Activated naive CD8-positive, alpha-beta T cell treated with anti-CD3 and anti-CD28 coated beads, Interleukin-2, amount 50 U/mL, for 24 hours (primary cell): ENCODE results near the gene UNC5C.

Experiments used
- ATAC-seq: fragments of 150-1000 bp; cut with Tn5 transposase; one replicate; pipeline ENCODE4 v1.10.0; 2021
- DNase-seq: peaks from one replicate; pipeline ENCODE4 v3.0.0; 2021
- H3K27ac Mint-ChIP-seq: one replicate; pipeline ENCODE4 v1.8.0; 2021; ENCODE audit warnings: mild to moderate bottlenecking, mixed read lengths
- H3K27me3 Mint-ChIP-seq: one replicate; pipeline ENCODE4 v1.8.0; 2021; ENCODE audit warnings: mixed read lengths
- H3K36me3 Mint-ChIP-seq: one replicate; pipeline ENCODE4 v1.8.0; 2021; ENCODE audit warnings: low read depth, mixed read lengths
- H3K4me1 Mint-ChIP-seq: one replicate; pipeline ENCODE4 v1.8.0; 2021; ENCODE audit warnings: mixed read lengths
- H3K4me3 Mint-ChIP-seq: one replicate; pipeline ENCODE4 v1.8.0; 2021; ENCODE audit warnings: mild to moderate bottlenecking, moderate library complexity, mixed read lengths
- H3K9me3 Mint-ChIP-seq: one replicate; pipeline ENCODE4 v1.8.0; 2021; ENCODE audit warnings: mixed read lengths

The UNC5C gene

DNA sequence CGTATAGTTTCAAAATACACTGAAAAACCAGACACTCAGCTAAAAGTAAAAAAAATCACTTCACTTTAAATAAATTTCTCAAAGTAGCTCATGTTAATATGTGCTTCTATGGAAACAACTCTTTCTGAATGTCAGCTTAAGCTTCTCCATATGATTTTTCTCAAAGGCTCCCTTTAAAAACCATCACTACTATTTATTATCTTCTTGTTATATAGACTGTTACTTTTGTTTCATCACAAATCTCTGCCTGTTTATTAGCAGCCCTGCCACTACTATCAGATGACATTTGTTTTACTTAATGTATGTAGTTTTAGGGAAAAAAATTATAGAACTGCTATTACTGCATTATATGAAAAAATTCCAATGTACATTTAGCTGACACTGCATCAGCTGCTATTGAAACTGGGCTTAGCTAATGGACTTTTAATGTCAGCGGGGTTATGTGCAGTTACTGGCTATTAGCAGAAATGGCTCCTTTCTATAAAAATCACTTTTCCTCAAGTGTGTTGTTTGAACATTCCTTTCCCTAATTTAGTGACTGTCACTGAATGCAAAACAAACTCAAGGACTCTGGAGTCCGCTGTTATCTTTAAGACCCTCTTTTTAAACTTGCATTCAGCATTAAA lies 10.8 kb downstream of the UNC5C start:
- no peaks in the 10 kb centered on the region for H3K4me1 Mint-ChIP-seq
- no peaks in the 10 kb centered on the region for H3K9me3 Mint-ChIP-seq
- ATAC-seq (no peak), DNase-seq (no peak)
- H3K27me3 Mint-ChIP-seq = no peaks in the 10 kb centered on the region
- no peak overlapping the region for H3K27ac Mint-ChIP-seq
- H3K36me3 Mint-ChIP-seq = no peaks in the 10 kb centered on the region
- H3K4me3 Mint-ChIP-seq = no peak overlapping the region

DNA sequence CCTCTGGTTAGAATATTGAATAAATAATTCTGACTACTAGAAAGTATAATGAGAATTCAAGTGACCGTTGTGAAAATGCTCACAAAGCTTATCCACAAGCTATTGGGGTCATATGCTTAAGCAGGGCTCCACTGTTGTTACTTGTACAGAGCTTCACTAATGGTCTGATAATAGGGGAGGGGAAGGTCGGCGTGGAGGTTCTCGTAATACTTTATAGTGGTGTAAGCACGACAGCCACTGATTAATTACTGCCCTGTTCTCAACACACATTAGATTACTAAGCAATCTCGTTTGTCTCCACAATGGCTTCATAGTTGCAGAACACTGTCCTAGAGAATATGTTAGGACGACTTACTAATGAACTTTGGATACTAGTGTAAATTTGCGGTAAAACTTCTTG lies 11.6 kb downstream of the UNC5C start:
- Mint-ChIP-seq H3K9me3 (no peaks in the 10 kb centered on the region), H3K4me1 (no peaks in the 10 kb centered on the region), H3K27me3 (no peaks in the 10 kb centered on the region), H3K36me3 (no peaks in the 10 kb centered on the region), H3K27ac (no peak overlapping the region), H3K4me3 (no peak overlapping the region)
- ATAC-seq (no peak), DNase-seq (no peak)

DNA sequence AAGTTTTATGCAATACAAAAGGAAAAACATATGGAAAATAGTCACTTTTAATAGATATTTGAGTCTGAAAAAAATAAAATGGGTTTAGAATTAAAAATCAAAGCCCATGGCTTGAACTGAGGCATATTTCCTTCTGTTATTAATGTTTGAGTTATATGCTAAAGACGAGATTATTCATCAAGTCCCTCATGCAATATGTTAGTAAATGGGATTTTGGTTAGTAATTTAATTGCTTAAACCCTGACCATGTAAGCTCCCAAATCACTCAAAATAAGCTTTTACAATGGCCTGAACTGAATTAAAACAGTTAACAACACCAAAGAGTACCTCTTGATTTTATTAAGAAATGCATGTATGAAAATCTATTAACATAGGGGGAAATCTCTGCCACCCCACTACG lies 12.1 kb downstream of the UNC5C start:
- no peaks in the 10 kb centered on the region for H3K9me3 Mint-ChIP-seq
- no peaks in the 10 kb centered on the region for H3K4me1 Mint-ChIP-seq
- DNase-seq (no peak), ATAC-seq (no peak)
- no peak overlapping the region for H3K4me3 Mint-ChIP-seq
- H3K27me3 Mint-ChIP-seq = peaks cover under 1% of the 10 kb centered on the region
- H3K36me3 Mint-ChIP-seq = no peaks in the 10 kb centered on the region
- H3K27ac Mint-ChIP-seq = no peak overlapping the region

DNA sequence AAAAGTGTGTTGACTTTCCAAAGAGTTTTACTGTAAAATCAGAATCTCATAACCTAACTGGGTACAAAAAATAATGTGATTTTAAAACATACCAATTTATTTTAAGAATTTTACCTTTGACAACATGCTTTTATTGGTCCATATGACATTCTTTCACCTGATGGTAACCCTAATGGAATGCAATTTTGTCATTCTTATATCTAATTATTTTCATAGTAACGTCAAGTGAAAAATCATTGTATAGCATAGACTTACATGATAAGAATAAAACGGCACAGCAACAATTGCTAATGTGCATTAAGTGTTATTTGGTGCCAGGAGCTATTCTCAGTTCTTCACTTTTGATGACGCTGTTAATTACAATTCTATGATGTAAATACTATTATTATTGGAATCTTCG lies 13.6 kb downstream of the UNC5C start:
- no peak for ATAC-seq
- H3K9me3 Mint-ChIP-seq = no peaks in the 10 kb centered on the region

DNA sequence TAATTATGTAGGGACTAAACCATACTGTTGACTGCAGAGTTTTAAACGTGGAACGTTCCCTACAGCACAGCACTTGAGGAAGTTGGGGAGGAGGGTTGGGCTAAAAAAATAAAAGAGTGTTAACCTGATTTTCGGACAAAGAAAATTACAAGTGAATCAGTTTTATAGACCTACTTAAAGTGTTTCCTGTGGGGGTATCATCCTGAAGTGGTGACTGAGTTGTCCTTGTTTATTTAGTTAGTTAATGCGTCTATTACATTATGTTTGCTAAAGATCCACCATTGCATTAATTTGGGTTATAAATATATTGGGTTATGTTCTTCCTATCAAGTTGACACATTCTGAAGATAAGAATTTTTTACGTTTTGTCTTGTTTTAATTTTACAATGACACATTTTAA lies 14.7 kb downstream of the UNC5C start:
- no peak for ATAC-seq
- peaks cover 2% of the 10 kb centered on the region for H3K27me3 Mint-ChIP-seq
- no peaks in the 10 kb centered on the region for H3K4me1 Mint-ChIP-seq
- DNase-seq = no peak
- no peak overlapping the region for H3K4me3 Mint-ChIP-seq
- no peaks in the 10 kb centered on the region for H3K9me3 Mint-ChIP-seq
- H3K27ac Mint-ChIP-seq = no peak overlapping the region
- H3K36me3 Mint-ChIP-seq = no peaks in the 10 kb centered on the region

More for the DNA sequence above, 13.6 kb downstream of the UNC5C start:
- Mint-ChIP-seq H3K36me3 (no peaks in the 10 kb centered on the region), H3K4me1 (no peaks in the 10 kb centered on the region), H3K27ac (no peak overlapping the region), H3K4me3 (no peak overlapping the region), H3K27me3 (peaks cover 2% of the 10 kb centered on the region)
- no peak for DNase-seq

DNA sequence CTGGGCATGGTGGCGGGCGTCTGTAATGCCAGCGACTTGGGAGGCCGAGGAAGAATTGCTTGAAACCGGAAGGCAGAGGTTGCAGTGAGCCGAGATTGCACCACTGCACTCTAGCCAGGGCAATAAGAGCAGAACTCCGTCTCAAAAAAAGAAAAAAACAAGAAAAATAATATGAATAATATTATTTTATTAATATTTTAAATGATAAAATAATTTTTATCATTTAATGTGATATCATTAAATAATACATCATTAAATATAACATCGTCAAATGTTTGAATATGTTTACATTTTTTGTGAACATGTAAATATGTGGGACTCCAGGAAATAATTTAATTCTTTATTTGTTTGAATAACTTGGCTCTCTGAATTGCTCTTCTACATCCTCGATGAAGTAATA lies 15.5 kb downstream of the UNC5C start:
- Mint-ChIP-seq H3K27ac (no peak overlapping the region), H3K36me3 (no peaks in the 10 kb centered on the region), H3K9me3 (no peaks in the 10 kb centered on the region), H3K4me3 (no peak overlapping the region), H3K27me3 (peaks cover 2% of the 10 kb centered on the region), H3K4me1 (no peaks in the 10 kb centered on the region)
- ATAC-seq (no peak), DNase-seq (no peak)

DNA sequence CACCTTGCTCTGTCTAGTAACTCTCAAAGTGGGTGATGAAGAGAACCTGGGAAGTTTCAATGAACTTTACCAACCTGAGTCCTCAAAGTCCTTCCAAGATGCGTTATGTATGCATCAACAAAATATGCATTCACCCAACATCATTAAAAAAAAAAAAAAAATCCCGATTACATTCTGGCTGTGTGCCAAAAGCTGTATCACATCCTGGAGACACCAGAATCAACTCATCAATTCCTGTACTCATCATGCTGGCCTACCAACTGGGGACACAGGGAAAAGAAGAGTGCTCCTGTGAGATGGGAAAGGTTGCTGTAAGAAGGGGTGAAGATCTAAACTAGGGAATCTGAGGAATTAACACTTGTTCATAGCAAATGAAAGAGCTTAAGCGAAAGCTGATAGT lies 16.5 kb downstream of the UNC5C start:
- ATAC-seq (no peak), DNase-seq (no peak)
- Mint-ChIP-seq H3K4me3 (no peak overlapping the region), H3K27ac (no peak overlapping the region), H3K9me3 (no peaks in the 10 kb centered on the region), H3K36me3 (no peaks in the 10 kb centered on the region), H3K4me1 (no peaks in the 10 kb centered on the region), H3K27me3 (peaks cover 2% of the 10 kb centered on the region)

DNA sequence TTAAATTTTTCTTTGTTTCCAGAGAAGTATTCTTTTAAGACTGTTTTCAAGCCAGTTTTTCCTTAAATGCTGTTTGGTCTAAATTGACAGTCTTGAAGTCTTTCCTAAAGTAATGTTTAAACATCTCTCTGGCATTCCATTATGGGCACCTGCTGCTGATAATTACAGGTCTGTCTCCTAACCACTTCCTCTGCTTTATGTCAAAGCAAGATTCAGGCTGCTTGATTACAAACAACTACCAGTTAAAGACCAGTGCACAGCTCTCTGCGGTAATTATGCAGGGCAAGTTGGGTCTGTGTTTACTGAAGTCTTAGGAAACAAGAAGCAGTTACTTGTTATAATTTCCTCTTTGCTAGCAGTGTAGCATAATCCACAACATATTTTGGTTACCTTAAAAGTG lies 17.6 kb downstream of the UNC5C start:
- no peaks in the 10 kb centered on the region for H3K9me3 Mint-ChIP-seq
- ATAC-seq = no peak

DNA sequence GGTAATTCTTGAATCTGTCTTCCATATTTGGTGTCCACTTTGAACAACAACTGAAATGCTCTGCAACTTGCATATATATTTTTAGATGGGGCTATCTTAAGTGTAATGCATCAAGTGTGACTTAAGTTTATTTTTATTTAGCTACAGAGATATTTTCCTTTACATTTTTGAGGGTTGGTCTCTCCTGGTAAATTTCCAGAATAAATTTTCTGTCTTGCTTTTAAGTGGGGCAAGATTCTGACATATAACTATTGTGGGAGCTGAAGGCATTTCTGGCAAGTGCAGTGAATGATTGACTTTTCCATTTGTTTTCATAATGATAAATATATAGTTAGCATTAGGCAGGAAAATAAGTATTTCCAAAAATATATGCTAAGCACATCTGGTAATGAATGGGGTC lies 18.8 kb downstream of the UNC5C start:
- H3K27ac Mint-ChIP-seq = no peak overlapping the region
- no peaks in the 10 kb centered on the region for H3K4me1 Mint-ChIP-seq
- H3K4me3 Mint-ChIP-seq = no peak overlapping the region
- ATAC-seq (no peak), DNase-seq (no peak)
- H3K36me3 Mint-ChIP-seq = no peaks in the 10 kb centered on the region
- no peaks in the 10 kb centered on the region for H3K9me3 Mint-ChIP-seq
- H3K27me3 Mint-ChIP-seq = peaks cover 2% of the 10 kb centered on the region

More for the DNA sequence above, 17.6 kb downstream of the UNC5C start:
- no peak overlapping the region for H3K4me3 Mint-ChIP-seq
- H3K27me3 Mint-ChIP-seq = peaks cover 2% of the 10 kb centered on the region
- H3K27ac Mint-ChIP-seq = no peak overlapping the region
- no peak for DNase-seq
- no peaks in the 10 kb centered on the region for H3K4me1 Mint-ChIP-seq
- no peaks in the 10 kb centered on the region for H3K36me3 Mint-ChIP-seq

DNA sequence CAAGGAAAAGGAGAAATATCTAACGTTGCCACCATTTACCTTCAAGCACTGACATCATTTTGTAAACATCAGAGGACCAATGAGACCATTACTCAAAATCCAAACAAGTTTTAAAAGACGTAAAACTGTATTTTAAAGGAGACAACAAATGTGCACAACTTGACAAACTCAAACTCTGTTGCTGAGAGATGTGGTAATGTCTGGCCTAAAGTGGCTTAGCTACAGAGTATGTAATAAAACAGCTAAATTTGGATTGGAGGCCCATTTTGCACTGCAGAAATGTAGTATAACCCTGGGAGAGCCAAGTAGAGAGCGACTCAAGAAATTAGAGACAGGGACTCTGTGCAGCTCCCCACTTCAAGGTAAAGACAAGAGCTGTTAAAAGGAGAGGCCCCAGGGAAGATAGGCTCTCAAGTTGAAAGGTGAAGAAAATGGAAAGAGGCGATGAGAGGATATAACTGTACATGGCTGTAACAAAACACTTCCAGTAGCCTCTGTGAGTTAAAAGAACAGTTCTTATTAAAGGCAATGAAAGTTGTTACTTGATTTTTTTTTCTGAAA lies 20.3 kb downstream of the UNC5C start:
- Mint-ChIP-seq H3K36me3 (no peaks in the 10 kb centered on the region), H3K27me3 (peaks cover 2% of the 10 kb centered on the region), H3K27ac (no peak overlapping the region), H3K4me1 (no peaks in the 10 kb centered on the region), H3K4me3 (no peak overlapping the region), H3K9me3 (no peaks in the 10 kb centered on the region)
- DNase-seq = no peak
- no peak for ATAC-seq

DNA sequence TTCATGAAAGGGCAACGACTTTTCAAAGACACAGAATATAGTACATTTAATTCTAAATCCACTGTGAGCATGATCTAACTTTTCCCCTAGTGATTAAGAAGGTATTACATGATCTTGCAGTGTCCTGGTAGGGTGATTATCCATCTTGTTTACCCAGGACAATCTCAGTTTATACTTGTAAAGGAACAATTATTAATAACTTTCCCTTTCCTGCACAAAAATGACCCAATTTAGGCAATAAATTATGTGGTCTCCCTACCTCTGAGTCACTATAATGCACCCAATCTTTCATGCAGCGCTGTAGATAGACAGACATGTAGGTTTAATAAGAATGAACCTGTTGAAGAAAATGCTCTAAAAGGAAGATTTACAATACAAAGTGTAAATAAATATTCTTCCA lies 22.7 kb downstream of the UNC5C start:
- no peaks in the 10 kb centered on the region for H3K36me3 Mint-ChIP-seq
- no peak for ATAC-seq
- no peak overlapping the region for H3K27ac Mint-ChIP-seq
- H3K9me3 Mint-ChIP-seq = no peaks in the 10 kb centered on the region
- H3K4me1 Mint-ChIP-seq = no peaks in the 10 kb centered on the region
- no peak for DNase-seq
- no peaks in the 10 kb centered on the region for H3K27me3 Mint-ChIP-seq
- no peak overlapping the region for H3K4me3 Mint-ChIP-seq

DNA sequence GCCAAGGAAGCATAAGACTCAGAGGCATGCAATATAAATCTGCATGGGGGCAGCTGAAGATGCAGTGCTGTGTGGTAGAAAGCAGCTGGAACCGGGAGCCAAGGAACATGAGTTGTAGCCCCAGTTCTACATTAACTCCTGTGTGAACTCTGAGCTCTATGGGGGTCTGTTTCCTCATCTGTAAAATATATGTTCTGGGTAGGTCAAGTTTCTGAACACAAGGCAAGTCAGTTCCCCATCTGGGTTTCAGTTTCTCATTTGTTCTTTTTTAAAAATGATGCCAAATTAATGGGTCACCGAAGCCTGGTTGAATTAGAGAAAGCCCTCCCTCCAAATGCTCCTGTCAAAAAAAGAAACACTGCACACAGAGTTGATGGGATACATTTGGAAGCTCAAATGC lies 24.0 kb downstream of the UNC5C start:
- no peaks in the 10 kb centered on the region for H3K27me3 Mint-ChIP-seq
- no peak overlapping the region for H3K4me3 Mint-ChIP-seq
- no peaks in the 10 kb centered on the region for H3K9me3 Mint-ChIP-seq
- DNase-seq (no peak), ATAC-seq (no peak)
- H3K27ac Mint-ChIP-seq = no peak overlapping the region
- H3K36me3 Mint-ChIP-seq = no peaks in the 10 kb centered on the region
- H3K4me1 Mint-ChIP-seq = no peaks in the 10 kb centered on the region

DNA sequence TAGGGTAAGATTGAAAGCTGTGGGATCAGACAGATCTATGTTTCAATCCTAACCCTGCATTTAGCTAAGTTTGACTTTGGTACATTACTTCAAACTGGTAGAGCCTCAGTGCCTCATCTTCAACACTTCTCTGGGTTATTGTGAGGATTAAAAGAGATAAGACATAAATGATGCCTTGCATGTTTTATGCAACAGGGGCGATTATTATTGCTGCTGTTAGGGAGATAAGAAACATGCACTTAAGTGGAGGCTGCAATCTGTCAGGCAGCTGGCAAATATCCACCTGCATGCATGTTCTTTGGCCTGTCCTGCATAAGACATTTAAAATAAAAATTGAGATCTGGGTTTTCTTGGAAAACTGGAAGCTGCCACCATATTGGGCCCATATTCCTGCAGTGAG lies 24.6 kb downstream of the UNC5C start:
- Mint-ChIP-seq H3K4me1 (no peaks in the 10 kb centered on the region), H3K27ac (no peak overlapping the region), H3K9me3 (no peaks in the 10 kb centered on the region), H3K4me3 (no peak overlapping the region), H3K27me3 (no peaks in the 10 kb centered on the region), H3K36me3 (no peaks in the 10 kb centered on the region)
- ATAC-seq (no peak), DNase-seq (no peak)

DNA sequence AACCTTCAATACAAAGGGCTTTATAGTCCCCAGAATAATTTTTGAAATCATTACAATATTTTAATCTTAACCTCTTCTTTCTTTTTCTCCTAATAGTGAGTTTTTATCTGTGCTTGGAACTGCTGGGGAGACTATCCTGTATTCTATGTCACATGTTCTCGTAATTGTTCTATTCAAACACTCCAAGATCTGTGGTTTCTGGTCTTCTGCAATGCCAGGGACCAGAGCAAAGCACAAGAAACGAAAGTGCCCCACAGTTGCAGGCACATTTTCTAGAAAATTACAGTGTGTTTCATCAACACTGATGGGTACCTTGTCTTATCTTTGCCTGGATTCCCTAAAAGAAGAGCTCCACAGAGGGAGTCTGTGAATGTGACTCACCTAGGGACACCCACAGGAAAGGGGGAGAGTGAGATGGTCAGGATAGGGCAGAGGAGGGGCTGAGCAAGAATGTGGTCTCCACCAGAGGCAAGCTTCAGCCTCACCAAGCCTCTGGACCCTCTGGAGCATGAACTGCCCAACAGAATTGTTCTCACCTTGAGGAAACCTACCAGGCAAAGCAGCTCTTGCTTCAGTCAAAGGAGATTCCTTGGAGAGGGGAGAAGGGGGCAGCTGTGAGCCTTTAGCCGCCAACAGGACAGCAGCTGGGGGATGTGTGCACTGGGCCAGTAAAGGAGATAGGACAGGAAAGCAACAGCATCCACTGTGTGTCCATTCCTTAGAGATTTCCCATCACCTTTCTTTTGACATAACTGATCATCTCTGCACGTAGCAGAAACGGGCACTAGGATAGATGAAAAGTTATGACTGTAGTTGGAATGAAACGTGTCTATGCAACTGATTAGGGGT lies 25.9 kb downstream of the UNC5C start:
- Mint-ChIP-seq H3K9me3 (no peaks in the 10 kb centered on the region), H3K27me3 (no peaks in the 10 kb centered on the region), H3K36me3 (no peaks in the 10 kb centered on the region), H3K27ac (no peak overlapping the region), H3K4me3 (no peak overlapping the region), H3K4me1 (no peaks in the 10 kb centered on the region)
- DNase-seq (no peak), ATAC-seq (no peak)

DNA sequence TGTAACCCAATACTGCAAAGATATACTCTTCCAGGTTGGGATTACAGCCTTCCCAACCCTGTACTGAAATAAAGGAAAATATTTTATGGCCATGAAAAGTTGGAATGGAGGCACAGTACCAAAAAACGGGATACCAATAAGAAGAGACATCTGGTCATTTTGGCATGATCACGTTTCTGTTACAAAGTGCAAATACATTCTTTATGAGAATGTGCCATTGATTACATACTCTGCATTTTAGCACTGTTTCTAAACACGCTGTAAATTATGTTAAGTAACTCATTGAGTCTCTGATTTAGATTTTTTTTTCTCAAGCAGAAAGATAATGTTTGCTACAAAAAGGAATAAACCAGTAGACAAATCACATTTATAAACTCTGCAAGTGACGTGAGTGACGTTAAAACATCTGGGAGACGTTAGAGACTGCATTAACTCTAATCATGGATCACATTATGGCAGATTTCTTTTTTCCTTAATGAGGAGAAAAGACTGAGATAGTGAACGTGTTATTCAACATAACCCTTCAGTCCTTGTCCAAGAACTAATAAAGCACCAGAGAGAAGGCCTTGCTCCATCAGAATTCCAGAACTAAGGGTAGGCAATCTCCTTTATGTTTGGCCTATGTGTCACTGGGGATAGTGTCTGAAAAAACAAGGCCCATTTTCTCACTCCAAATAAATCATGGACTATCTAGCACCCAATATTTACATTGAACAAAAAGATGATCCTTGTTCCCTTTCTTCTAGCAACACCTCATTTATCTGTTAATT lies 31.0 kb downstream of the UNC5C start:
- no peaks in the 10 kb centered on the region for H3K27me3 Mint-ChIP-seq
- H3K9me3 Mint-ChIP-seq = no peaks in the 10 kb centered on the region
- H3K36me3 Mint-ChIP-seq = no peaks in the 10 kb centered on the region
- H3K4me3 Mint-ChIP-seq = no peak overlapping the region
- H3K27ac Mint-ChIP-seq = no peak overlapping the region
- no peaks in the 10 kb centered on the region for H3K4me1 Mint-ChIP-seq
- DNase-seq (no peak), ATAC-seq (no peak)
